WI38 (cell line): ENCODE data around the gene ZNF106.

Experiments
- H3K4me3 ChIP-seq: 2 replicates; pipeline ENCODE4 v1.5.1; 2011; ENCODE audit warnings: low read depth, mild to moderate bottlenecking, control low read depth, low read length
- CTCF ChIP-seq: IDR thresholded peaks from 2 replicates; pipeline ENCODE4 v1.5.1; 2012; ENCODE audit warnings: low read depth, mild to moderate bottlenecking, control low read depth, low read length

ZNF106 gene

GRCh38 chr15:42367041-42367440 lies 123.9 kb downstream of the ZNF106 start:
- H3K4me3 ChIP-seq = no peak overlapping the region
- no peak for TF ChIP-seq CTCF

GRCh38 chr15:42365921-42366550 lies 124.9 kb downstream of the ZNF106 start:
- H3K4me3 ChIP-seq = no peak overlapping the region
- no peak for TF ChIP-seq CTCF

- no peak overlapping the region for H3K4me3 ChIP-seq
- TF ChIP-seq CTCF = no peak
These were observed 126.4 kb downstream of the ZNF106 start for GRCh38 chr15:42364529-42364928.

GRCh38 chr15:42363942-42364341 lies 127.0 kb downstream of the ZNF106 start:
- no peak overlapping the region for H3K4me3 ChIP-seq
- TF ChIP-seq CTCF = no peak

GRCh38 chr15:42363487-42363886 lies 127.5 kb downstream of the ZNF106 start:
- no peak for TF ChIP-seq CTCF
- H3K4me3 ChIP-seq = no peak overlapping the region
